Measurements from ENCODE around the gene MICAL1.
"Not testable (repeated sequence)": the region's sequence is repeated elsewhere in the genome, so short reads cannot be mapped to it uniquely, and the experiment has no call there.

The MICAL1 gene

DNA sequence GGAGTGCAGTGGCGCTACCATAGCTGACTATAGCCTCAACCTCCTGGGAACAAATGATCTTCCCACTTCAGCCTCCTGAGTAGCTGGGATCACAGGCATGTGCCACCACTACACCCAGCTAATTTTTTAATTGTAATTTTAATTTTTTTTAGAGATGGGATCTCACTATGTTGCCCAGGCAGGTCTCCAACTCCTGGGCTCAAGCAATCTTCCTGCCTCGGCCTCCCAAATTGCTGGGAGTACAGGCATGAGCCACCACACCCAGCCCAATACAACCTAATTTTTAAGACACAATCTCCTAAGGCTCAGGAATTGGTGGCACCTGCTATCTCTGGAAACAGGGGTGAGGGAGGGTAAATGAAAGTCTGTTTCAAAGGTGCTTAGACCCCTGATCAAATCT, 21.6 kb upstream of the MICAL1 start:
- in situ Hi-C loops (cut with MboI; ENCODE audit: low sequenced_read_pairs) = no loop called here

DNA sequence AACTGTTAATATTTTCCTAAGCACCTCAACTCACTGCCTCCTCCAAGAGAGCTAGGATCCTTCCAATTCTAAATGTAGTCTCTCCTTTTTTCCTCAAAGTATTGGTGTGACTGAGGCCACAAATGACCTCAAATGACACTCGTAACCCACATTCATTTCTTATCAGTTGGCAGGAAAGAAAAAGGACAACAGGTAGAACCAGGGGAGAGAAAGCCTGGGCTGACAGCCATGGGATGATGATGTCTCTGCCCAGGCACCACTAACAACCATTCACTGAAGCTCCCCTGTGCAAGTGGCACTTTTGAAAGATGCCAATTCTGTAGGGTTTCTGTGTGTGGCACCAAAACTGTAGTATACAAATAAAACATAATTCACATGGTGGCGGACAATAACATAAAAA, 20.1 kb upstream of the MICAL1 start:
- in situ Hi-C loops (cut with MboI; ENCODE audit: low sequenced_read_pairs) = no loop called here

DNA sequence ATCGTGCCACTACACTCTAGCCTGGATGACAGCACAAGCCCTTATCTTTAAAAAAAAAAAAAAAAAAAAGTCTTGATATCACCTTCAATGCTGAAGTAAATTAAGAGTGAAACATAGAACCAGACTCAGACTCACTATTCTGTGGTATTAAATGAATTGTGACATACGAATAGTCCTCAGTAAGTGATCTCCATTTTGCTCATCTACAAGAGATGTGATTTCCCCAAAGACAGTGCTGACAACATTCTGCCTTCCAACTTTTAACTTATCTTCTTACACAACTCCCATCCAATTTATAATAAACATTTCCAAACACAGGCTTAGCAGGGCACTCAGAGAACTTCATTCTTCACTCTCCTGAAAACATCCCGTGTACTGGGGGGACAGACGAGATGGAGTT, 19.4 kb upstream of the MICAL1 start:
- in situ Hi-C loops (cut with MboI; ENCODE audit: low sequenced_read_pairs) = no loop called here

DNA sequence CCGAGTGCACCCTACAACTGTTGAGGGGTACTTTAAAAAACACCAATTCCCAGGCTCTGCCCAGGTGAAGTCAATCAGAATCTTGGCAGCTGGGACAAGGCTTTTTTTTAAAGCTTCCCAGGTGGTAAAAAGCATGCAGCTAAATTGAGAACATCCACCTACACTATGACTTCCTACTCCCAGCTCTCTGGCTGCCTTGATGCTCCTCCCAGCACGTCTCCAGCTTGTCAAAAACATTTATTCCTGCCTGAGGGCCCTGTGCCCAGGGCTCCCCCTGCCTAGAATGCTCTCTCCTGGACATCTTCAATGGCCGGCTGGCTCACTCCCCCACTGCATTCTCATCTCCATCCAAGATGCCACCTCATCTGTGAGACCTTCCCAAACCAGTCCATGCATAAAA, 17.5 kb upstream of the MICAL1 start:
- in situ Hi-C loops (cut with MboI; ENCODE audit: low sequenced_read_pairs) = no loop called here

DNA sequence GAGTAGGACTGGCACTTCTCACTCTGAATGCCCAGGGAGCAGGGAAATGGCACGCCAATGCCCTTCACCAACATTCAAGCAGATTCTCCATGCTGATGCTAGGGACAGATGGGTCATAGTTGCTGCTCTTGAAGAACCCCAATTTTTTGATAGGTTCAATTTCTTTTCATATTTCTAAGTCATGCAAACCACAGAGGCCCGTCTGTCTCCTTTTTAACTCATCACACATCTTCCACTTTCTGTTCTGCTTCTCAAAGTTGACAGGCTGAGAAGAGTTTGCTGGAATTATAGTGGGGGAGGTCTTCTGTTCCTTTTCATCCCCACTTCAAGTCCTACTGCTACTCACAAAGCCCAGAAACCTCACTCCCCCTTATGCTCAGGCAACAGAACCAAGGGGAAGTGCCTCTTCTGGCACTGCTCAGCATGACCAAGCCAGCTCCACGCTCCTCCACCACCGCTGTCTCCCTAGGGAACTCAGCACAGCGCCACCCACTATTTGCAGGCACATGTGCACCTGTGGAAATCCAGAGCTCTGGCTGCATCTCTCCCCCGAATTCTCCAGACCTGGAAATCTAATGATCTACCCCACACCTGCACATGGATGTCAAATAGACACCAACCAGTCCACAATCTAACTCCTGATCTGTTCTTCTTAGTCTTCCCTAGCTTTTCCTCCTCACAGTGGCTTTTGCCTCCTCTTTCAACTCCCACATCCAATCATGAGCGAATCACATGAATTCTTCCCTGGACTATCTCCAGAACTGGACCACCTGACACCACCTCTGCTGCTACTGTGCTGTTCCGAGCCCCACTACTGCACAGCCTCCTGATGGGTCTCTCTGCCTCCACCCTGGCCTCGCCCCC, 16.8 kb upstream of the MICAL1 start:
- in situ Hi-C loops (cut with MboI; ENCODE audit: low sequenced_read_pairs) = no loop called here

DNA sequence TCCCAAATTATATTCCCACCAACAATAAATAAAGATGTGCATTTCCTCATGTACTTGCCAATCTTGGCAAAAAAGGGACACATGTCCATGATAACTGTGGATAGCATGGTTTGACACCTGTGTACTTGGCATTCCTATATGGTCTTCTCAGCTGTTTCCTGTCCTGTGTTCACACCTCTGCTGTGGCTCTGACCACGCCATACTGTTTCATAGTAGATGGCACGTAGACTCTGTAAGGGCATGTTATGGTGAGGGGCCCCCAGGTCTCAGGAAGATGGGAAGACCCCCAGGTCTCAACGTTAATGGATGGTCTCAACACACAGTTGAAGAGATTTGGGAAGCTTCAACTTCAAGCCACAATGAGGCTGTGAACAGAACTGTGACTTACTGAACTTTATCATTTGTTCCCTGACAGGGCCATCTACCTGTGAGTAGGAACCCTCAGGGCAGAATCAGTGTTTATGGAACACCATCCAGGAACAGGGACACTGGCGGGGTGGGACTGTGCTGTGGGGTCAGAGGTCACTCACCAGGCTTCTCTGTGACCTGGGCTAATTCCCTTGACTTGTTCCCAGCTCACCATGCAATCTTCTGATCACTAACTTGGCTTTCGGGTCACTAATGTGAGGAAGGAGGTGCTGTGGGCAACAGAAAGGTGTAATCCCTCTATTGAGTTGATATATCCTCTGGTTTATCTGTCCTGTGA, 15.7 kb upstream of the MICAL1 start:
- in situ Hi-C loops (cut with MboI; ENCODE audit: low sequenced_read_pairs) = no loop called here

DNA sequence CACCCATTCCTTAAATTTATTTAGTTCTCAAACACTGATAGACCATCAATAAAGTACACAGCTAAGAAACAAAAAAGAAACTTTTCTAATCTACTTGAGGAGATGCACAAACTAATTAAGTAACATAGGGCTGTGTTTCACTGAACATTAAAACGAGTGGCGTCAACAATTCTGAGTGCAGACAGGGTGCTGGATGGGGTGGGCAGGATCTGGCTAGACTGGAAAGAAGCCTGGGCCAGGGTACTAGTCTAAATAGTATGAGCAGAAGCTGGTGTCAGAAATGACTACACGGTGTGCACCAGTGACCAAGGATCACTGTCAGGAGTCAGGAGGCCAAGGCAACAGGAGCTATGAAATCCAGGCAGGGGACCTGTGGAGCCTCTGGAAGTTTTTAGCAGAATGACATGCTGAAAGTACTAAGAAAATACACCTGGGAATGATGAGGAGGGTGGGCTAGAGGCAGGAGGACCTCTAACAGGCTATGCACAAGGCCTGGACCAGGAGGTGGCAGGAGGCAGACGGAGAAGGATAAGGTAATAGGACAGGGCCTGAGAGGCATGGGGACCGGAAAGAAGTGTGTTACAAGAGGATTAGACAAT, 14.1 kb upstream of the MICAL1 start:
- in situ Hi-C loops (cut with MboI; ENCODE audit: low sequenced_read_pairs) = no loop called here

DNA sequence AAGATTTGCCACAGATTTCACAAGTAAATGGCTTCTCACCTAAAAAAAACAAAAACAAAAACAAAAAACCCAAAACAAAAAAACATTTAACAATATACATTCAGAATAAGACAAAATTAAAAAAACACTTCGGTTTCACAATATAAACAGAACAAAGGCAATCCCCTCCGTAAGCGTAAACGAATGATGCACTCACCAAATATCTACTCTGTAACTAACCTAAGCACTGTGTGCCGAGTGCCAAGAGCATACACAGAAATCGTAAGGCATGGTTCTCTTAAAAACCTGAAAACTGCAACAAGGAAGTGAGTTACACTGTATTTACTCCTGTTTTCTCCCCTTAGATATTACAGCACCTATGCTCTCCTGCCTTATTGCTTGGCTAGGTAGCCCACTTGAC, 12.1 kb upstream of the MICAL1 start:
- in situ Hi-C loops (cut with MboI; ENCODE audit: low sequenced_read_pairs) = no loop called here

DNA sequence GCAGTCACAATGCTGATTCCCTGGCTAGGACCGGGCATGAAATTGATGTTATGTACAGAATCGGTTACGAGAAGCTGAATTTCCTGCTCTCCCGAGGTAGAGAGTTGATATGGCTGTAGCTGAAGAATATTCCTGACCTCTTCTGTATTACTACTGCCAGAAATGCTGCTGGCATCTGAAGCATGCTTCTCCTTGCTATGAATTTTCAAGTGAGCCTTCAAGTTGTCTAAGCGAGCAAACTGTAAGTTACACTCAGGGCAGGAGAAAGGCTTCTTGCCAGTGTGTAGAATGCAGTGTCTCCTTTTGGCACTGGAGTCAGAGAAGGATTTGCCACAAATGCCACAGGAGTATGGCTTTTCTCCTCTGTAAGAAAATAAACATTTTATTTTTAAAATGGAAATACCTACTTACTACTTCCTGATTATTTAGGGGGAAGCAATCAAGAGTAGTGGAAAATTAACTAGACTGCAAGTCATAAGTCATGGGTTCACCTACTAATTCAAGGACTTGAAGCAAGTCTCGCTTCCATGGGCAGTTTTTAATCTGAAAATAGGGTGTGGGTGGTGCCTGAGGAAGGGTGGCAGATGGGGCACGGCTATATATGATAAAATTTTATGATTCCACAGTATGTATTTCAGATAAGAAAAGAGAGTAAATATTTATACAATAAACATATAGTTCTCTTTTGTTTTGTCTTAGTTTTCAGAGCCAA, 10.8 kb upstream of the MICAL1 start:
- in situ Hi-C loops (cut with MboI; ENCODE audit: low sequenced_read_pairs) = no loop called here

DNA sequence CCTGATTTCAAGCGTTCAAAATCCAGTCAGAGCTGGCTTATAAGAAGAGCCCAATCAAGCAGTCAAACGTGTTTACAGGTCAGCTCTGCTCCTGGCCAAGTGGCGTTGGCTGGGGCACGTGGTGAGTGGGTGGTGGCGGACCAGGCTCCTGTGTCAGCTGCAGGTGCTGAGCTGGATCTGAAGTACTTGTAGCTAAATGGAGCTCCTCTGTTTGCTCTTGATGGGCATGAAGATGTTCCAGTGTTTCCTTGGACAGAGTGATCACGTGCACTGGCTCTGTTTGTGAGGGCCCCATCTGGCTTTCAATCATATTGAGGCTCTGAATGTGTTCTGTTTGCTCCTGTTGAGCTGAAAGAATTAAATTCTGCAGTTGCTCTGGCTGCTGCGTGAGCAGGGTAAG, 10.2 kb upstream of the MICAL1 start:
- in situ Hi-C loops (cut with MboI; ENCODE audit: low sequenced_read_pairs) = no loop called here

DNA sequence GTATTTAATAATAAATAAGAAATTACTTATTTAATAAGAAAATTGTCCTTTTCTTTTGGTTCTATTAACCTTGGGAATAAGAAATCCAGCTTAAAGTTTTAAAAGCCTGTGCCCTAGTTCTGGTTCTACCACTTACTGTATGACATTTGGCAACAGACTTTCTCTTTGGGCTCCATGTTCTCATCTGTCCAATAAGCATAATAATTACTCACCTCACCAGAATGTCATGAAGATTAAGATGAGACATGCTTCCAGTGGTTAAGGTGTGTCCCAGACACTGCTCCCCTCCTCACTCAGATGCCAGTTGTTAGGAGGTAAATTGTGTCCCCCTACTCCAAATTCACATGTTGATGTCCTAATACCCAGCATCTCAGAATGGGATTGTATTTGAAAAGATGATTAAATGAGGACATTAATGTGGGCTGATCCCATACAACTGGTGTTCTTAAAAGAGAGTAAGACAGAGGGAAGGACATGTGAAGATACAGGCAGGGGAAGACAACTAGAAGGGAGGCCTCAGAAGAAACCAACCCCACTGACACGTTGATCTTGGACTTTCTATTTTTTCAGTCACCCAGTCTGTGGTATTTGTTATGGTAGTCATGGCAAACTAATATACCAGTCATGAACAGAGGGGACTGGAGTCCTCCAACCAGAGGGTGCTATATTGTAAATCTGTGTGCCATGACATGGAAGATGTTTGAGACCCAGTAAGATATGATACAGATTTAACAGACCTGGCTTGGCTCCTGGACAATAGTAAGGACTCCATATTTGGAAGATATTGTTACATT, 6.4 kb upstream of the MICAL1 start:
- in situ Hi-C loops (cut with MboI; ENCODE audit: low sequenced_read_pairs) = no loop called here

DNA sequence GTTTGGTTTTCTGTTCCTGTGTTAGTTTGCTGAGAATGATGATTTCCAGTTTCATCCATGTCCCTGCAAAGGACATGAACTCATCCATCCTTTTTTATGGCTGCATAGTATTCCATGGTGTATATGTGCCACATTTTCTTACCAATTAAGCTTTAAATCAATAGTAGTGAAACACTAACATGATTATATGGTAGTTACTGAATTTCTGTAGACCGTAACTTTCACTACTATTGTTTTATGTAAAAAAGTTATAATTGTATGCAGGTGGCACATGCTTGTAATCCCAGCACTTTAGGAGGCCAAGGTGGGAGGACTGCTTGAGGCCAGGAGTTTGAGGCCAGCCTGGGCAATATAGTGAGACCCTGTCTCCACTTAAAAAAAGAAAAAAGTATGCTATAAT, 5.6 kb upstream of the MICAL1 start:
- in situ Hi-C loops (cut with MboI; ENCODE audit: low sequenced_read_pairs) = not testable (repeated sequence)

DNA sequence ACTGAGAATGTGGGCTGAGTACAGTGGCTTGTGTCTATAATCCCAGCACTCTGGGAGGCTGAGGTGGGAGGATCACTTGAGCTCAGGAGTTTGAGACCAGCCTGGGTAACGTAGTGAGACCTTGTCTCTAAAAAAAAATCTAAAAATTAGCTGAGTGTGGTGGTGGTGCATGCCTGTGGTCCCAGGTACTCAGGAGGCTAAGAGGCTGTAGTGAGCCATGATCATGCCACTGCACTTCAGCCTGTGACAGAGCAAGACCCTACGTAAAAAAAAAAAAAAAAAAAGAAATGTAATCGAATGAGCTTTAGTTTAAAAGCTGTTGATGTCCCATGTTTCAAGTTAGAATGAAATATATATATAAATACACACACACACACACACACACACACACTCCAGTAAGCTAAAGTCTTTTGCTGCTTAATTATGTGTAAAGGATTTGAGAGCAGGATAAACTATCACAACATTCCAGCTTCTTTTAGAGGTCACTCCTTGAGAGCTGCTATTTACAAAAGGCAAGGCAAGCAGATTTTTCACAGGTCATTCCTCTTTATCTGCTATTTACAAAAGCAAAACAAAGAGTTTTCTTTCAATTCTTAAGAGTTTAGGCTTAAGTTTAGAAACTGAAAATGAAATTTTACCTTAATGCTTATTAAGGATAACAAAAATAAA, 4.7 kb upstream of the MICAL1 start:
- in situ Hi-C loops (cut with MboI; ENCODE audit: low sequenced_read_pairs) = no loop called here

DNA sequence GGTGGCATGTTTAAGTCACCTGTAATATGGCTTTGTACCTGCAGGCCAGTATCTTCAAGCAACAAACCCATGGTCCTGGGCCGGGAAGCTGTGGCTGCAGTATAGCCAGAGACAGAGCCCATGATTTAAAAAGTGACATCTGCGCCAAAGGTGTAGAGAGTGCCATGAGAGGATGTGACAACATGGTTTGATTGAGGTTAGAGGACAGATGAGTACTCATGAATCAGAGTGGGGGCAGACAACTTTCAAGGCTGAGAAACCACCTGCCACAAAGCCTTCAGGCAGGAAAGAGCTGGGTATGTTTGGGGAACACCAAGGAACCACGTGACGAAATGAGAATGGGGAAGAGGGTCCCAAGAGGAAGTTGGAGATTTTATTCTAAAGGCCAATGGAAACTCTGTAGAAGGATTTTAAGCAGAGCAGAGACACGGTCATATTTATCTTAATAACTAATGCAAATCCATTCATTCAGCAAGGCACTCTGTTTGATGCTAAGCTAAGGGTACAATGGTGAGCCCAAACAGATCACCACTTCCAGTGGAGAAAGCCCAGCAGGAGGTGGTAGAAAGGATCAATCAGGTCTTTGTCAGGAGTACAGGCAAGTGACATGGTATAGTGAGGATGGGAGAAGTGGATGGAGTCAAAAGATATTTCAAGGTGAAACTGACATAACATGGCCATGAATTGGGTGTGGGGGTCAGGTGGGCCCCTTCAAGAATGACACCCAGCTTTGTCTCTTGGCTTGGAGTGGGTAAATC, 3.4 kb upstream of the MICAL1 start:
- in situ Hi-C loops (cut with MboI; ENCODE audit: low sequenced_read_pairs) = no loop called here

DNA sequence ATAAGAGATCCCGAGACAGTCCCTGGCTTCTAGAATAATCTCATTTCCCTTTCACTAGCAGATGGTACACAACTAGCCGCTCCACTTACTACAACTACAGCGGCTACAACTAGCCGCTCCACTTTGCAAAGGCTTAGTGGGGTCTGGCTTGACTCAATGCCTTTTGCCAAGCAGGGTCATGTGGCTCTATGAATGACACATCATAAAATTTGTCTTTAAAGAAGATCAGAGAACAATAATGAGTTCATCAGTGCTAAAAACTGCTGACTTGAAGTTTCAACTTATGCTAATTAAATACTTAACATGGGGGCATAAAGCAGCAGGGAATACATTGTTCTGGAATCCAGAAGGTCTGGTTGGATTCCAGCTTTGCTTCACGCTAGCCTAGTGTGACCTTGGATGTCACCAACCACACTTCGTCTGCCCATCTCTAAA, 2.0 kb upstream of the MICAL1 start:
- in situ Hi-C loops (cut with MboI; ENCODE audit: low sequenced_read_pairs) = no loop called here

DNA sequence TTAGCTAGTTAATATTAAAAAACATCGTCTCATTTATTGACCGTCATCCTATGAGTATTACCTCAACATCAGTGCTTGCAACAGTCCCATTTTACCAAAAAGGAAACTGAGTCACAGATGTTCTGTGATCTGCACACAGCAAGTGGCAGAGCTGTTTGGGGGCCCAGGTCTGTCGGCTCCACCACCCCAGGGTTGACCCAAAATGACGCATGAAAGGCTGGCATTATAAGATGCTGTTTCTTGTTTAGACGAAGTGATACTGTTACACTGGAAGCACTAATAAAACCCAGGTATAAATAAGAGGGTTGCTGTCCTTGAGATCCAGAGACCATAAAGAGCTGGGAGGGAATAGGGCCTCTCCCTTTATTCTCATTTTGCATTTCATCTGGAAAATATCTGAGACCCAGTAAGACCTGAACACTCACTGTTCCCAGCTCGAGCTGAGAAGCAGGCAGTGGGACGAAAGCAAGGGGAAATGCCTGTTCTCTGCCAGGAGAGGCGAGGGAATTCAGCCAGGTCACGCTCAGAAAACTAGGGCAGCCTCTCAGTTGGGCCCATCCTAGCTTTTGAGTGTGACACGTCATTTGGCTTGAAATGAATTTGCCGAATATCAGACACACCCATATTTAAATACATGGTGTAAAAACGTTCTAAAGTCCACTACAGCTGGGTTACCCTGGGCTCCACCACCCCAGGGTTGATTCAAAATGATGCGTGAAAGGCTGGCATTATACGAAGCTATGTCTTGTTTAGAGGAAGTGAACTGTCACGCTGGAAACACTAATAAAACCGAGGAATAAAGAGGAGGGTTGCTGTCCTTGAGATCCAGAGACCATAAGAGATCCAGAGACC, 1.4 kb upstream of the MICAL1 start:
- in situ Hi-C loops (cut with MboI; ENCODE audit: low sequenced_read_pairs) = no loop called here

DNA sequence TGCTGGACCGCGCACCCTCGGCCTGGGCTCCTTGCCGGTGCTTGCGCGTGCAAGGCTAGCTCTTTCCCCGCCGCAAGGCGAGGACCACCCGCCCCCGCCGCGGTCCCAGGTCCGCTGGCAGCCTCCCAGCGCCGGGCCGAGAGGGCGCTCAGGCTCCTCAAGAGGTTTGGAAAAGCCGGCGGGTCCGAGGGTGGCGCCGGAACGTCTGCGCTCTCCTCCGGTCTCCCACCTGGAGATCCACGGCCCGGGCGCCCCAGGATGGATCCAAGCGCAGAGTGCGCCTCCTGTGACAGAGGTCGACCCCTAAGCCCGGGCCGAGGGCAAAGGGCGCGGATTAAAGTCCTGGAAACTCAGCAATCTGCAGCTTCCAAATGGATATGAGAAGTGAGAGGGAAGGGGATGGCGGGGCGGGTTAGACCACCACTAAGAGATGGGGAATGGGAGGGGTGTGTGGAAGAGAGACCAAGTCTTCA, 575 bp upstream of the MICAL1 start:
- in situ Hi-C loops (cut with MboI; ENCODE audit: low sequenced_read_pairs) = no loop called here
